ENCODE results near the gene HOXA4. TPM values are rescaled to one million over a fixed set of nuclear protein-coding genes. Genes with fewer than 3 reads are reported as not detected.

The HOXA4 gene
- total RNA-seq, 1 experiment from 2014 or later: not detected

DNA sequence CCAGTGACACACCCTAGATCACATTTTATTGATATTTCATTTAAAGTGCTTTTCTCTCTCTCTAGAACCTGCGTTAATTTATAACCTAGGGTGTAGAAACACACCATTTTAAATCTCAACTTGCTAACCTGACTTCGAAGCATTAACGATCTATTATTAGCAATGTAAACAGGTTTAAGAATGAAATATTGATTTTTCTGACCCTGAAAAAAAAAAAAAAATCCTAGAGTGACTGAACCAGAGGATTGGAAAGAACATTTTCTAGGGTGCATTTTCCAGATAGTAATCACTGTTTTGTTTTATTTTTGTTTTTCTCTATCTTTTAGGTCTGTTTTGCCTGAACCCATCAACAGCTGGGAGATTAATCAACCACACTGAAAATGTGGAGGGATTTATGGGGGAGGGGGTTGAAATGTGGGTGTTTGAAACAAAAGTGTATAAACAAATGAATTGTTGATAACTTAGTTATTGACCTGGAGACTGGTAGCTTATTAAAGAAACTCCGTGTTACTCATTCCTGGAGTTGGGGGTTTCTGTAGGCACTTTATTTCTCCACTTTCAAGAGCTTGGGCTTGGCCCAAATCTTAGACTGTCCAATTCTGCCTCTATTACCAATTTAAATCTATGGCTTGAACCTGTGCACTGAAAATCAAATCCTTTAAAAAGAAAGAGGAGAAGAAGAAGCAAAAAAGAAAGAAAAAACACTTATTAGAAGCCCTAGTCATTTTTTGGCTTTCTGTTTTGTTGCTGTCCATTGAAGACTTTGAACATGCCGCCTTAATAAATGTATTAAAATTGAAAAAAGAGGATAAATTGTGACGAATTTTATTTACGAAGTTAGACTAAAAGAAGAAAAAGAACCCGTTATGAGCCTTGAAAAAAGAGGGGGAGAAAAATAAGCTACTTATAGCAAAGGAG, 30.8 kb downstream of the HOXA4 start:
- POLR2A ChIA-PET: interaction anchor here (1.8 kb wide), 1 partner anchor 16 kb away, joined by 4 read pairs; no protein-coding TSS in a partner anchor
- peaks cover 53% of the 10 kb centered on the region for H3K4me1 Mint-ChIP-seq
- H3K27me3 Mint-ChIP-seq (ENCODE audit: low read depth): peaks cover 100% of the 10 kb centered on the region
- CTCF ChIA-PET: interaction anchor here (1.2 to 2.3 kb wide), 4 partner anchors 9 to 80 kb away, joined by 3 to 10 read pairs (median 6); partner anchors contain the start of gene HOXA5
- DNase-seq (ENCODE audit: low spot score) (no peak), ATAC-seq (no peak)
- no peak overlapping the region for H3K4me3 Mint-ChIP-seq
- no peaks in the 10 kb centered on the region for H3K9me3 Mint-ChIP-seq
- H3K27ac Mint-ChIP-seq: no peak overlapping the region
- peaks cover 6% of the 10 kb centered on the region for H3K36me3 Mint-ChIP-seq
- no peak for TF ChIP-seq ZNF423 (CRISPR knock-in tag; IDR thresholded peaks at IDR 0.05)
- TF ChIP-seq TCF7 (CRISPR knock-in tag; IDR thresholded peaks at IDR 0.05; ENCODE audit: low read depth): no peak

DNA sequence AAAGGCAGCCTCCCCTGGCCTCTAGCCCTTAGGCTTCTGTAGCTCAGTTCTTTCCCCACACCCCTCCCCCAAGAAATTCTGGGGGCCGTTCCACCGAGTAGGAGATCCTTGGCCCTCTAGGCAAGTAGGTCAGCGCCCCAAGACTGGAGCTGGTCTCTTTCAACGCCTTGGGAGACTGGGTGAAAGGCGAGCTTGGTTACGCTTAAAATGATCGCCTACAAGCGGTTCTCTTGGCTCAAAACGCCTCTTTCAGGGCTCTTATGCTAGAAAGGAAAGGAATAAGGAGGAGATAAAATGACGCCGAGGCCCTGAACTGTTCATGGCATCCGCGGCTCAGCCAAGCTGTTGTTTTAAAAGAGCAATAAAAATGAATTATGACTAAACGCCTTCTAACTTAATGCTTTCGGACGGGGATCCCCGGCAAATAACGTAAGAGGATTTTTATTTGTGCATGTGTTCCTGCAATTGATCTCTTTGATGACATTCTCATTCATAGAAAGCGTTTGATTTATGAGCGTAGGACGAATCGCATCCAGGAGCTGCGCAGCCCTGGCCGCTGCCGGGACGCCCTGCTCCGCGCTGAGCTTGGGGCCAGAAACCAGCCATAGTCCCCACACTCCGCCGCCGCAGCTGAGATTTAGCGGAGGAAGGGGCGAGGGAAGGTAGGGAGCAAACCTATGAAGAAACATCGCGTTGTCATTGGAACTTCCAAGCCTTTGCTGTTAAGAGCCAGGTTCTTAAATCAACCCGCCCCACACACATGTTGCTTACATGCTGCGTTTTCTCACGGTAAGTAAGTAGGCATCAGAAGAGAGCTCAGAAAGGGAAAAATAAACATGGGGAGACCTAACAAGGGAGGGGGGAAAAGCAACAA, 31.7 kb downstream of the HOXA4 start:
- H3K4me1 Mint-ChIP-seq: peaks cover 62% of the 10 kb centered on the region
- no peak overlapping the region for H3K27ac Mint-ChIP-seq
- ChIA-PET POLR2A (interaction anchor here (0.9 kb wide), 1 partner anchor 10 kb away, joined by 3 read pairs; no protein-coding TSS in a partner anchor), CTCF (interaction anchor here (1.0 to 2.3 kb wide), 7 partner anchors 10 to 81 kb away, joined by 3 to 10 read pairs (median 4); partner anchors contain the start of genes HOXA10 and HOXA5)
- DNase-seq (ENCODE audit: low spot score) (no peak), ATAC-seq (no peak)
- H3K36me3 Mint-ChIP-seq: peaks cover 6% of the 10 kb centered on the region
- TF ChIP-seq, protein P1, sequence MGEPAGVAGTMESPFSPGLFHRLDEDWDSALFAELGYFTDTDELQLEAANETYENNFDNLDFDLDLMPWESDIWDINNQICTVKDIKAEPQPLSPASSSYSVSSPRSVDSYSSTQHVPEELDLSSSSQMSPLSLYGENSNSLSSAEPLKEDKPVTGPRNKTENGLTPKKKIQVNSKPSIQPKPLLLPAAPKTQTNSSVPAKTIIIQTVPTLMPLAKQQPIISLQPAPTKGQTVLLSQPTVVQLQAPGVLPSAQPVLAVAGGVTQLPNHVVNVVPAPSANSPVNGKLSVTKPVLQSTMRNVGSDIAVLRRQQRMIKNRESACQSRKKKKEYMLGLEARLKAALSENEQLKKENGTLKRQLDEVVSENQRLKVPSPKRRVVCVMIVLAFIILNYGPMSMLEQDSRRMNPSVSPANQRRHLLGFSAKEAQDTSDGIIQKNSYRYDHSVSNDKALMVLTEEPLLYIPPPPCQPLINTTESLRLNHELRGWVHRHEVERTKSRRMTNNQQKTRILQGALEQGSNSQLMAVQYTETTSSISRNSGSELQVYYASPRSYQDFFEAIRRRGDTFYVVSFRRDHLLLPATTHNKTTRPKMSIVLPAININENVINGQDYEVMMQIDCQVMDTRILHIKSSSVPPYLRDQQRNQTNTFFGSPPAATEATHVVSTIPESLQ (CRISPR knock-in tag; IDR thresholded peaks at IDR 0.05): no peak
- TF ChIP-seq, protein P2, sequence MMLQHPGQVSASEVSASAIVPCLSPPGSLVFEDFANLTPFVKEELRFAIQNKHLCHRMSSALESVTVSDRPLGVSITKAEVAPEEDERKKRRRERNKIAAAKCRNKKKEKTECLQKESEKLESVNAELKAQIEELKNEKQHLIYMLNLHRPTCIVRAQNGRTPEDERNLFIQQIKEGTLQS (CRISPR knock-in tag; conservative IDR thresholded peaks at IDR 0.05): no peak
- TF ChIP-seq GABPB1 (CRISPR knock-in tag; IDR thresholded peaks at IDR 0.05) (no peak), CBFB (CRISPR knock-in tag; IDR thresholded peaks at IDR 0.05; ENCODE audit: low read depth) (no peak), CREB1 (CRISPR knock-in tag; IDR thresholded peaks at IDR 0.05) (no peak), NR1H2 (CRISPR knock-in tag; IDR thresholded peaks at IDR 0.05) (no peak), RELA (CRISPR knock-in tag; IDR thresholded peaks at IDR 0.05; ENCODE audit: borderline replicate concordance) (no peak), ZNF423 (CRISPR knock-in tag; IDR thresholded peaks at IDR 0.05) (no peak), RORB (CRISPR knock-in tag; IDR thresholded peaks at IDR 0.05) (no peak), TCF7 (CRISPR knock-in tag; IDR thresholded peaks at IDR 0.05; ENCODE audit: low read depth) (no peak), FOXK1 (CRISPR knock-in tag; IDR thresholded peaks at IDR 0.05) (no peak), NFATC4 (CRISPR knock-in tag; IDR thresholded peaks at IDR 0.05) (no peak)
- TF ChIP-seq, protein P3, sequence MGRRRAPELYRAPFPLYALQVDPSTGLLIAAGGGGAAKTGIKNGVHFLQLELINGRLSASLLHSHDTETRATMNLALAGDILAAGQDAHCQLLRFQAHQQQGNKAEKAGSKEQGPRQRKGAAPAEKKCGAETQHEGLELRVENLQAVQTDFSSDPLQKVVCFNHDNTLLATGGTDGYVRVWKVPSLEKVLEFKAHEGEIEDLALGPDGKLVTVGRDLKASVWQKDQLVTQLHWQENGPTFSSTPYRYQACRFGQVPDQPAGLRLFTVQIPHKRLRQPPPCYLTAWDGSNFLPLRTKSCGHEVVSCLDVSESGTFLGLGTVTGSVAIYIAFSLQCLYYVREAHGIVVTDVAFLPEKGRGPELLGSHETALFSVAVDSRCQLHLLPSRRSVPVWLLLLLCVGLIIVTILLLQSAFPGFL (CRISPR knock-in tag; IDR thresholded peaks at IDR 0.05; ENCODE audit: borderline replicate concordance): no peak
- TF ChIP-seq, protein P4, sequence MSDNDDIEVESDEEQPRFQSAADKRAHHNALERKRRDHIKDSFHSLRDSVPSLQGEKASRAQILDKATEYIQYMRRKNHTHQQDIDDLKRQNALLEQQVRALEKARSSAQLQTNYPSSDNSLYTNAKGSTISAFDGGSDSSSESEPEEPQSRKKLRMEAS (CRISPR knock-in tag; IDR thresholded peaks at IDR 0.05): no peak
- TF ChIP-seq, protein P5, sequence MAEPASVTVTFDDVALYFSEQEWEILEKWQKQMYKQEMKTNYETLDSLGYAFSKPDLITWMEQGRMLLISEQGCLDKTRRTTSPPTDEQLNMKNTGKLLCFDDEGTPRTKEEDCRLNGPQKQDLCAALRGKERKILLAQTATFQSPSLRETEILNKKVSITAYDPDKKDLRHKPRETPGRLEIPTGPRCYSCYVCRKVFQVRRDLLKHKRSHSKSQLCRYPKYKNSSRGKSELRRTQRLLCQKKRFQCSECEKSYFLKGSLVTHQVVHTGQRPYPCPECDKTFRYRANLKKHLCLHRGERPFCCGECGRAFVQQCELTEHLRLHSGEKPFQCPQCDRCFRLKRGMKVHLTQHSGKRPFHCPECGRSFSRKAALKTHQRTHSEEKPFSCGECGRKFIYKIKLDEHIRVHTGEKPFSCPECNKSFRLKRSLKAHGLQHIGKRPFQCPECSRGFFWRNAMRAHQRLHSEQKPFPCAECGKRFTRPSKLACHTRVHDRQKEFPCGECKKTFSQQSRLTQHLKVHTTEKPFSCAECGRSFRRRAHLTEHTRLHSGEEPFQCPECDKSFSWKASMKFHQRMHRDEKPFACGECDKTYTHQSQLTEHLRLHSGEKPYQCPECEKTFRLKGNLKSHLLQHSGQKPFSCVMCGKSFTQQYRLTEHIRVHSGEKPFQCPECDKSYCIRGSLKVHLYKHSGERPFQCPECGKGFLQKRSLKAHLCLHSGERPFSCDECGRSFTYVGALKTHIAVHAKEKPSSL (CRISPR knock-in tag; conservative IDR thresholded peaks at IDR 0.05): no peak
- TF ChIP-seq, protein P6, sequence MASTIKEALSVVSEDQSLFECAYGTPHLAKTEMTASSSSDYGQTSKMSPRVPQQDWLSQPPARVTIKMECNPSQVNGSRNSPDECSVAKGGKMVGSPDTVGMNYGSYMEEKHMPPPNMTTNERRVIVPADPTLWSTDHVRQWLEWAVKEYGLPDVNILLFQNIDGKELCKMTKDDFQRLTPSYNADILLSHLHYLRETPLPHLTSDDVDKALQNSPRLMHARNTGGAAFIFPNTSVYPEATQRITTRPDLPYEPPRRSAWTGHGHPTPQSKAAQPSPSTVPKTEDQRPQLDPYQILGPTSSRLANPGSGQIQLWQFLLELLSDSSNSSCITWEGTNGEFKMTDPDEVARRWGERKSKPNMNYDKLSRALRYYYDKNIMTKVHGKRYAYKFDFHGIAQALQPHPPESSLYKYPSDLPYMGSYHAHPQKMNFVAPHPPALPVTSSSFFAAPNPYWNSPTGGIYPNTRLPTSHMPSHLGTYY (CRISPR knock-in tag; IDR thresholded peaks at IDR 0.05): no peak
- TF ChIP-seq, protein P7, sequence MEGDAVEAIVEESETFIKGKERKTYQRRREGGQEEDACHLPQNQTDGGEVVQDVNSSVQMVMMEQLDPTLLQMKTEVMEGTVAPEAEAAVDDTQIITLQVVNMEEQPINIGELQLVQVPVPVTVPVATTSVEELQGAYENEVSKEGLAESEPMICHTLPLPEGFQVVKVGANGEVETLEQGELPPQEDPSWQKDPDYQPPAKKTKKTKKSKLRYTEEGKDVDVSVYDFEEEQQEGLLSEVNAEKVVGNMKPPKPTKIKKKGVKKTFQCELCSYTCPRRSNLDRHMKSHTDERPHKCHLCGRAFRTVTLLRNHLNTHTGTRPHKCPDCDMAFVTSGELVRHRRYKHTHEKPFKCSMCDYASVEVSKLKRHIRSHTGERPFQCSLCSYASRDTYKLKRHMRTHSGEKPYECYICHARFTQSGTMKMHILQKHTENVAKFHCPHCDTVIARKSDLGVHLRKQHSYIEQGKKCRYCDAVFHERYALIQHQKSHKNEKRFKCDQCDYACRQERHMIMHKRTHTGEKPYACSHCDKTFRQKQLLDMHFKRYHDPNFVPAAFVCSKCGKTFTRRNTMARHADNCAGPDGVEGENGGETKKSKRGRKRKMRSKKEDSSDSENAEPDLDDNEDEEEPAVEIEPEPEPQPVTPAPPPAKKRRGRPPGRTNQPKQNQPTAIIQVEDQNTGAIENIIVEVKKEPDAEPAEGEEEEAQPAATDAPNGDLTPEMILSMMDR (IDR thresholded peaks at IDR 0.05): no peak
- no peak overlapping the region for H3K4me3 Mint-ChIP-seq
- H3K27me3 Mint-ChIP-seq (ENCODE audit: low read depth): peaks cover 100% of the 10 kb centered on the region
- H3K9me3 Mint-ChIP-seq: no peaks in the 10 kb centered on the region

Measured in WTC11 (cell line).